IMR-90 (cell line): ENCODE measurements around the gene BEX2. TPM values are rescaled to one million over a fixed set of nuclear protein-coding genes. Genes with fewer than 3 reads are reported as not detected.

Source experiments
- ATAC-seq: fragments of 200-7000 bp; cut with Tn5 transposase; 2 replicates; pipeline ENCODE4 v1.9.1; 2020; ENCODE audit warnings: low read depth, mild to moderate bottlenecking, moderate library complexity
- BruUV-seq: library from RNA; stranded (reverse); fragments of 400-500 nt; replicated peaks from 2 replicates; lab custom pipeline; 2021; lab: Mats Ljungman, UMichigan
- CTCF ChIA-PET: fragments of 300-600 bp; formaldehyde crosslinking; extraction: SDS; loops from one replicate; lab custom pipeline; 2021; ENCODE audit warnings: antibody characterized with exemption; lab: Yijun Ruan, JAX
- POLR2A ChIA-PET: fragments of 300-600 bp; sonication (Branson Sonifier 250); formaldehyde crosslinking; loops from one replicate; lab custom pipeline; 2022; ENCODE audit warnings: antibody characterized with exemption; ENCODE audit not compliant: unreplicated experiment; lab: Charles Lee
- DNase-seq: peaks from one replicate; pipeline ENCODE4 v3.0.0; 2013
- H2AFZ ChIP-seq: replicated peaks from 2 replicates; pipeline ENCODE3; 2013; ENCODE audit warnings: low read length, mild to moderate bottlenecking; ENCODE audit not compliant: poor library complexity
- H2AK5ac ChIP-seq: 2 replicates; pipeline ENCODE4 v1.6.1; 2013; ENCODE audit warnings: low read depth, low read length, inconsistent platforms
- H2AK9ac ChIP-seq: replicated peaks from 2 replicates; pipeline ENCODE3; 2013; ENCODE audit warnings: mild to moderate bottlenecking, low read depth, low read length, moderate library complexity; ENCODE audit not compliant: poor library complexity
- H2BK120ac ChIP-seq: 2 replicates; pipeline ENCODE4 v1.6.1; 2013; ENCODE audit warnings: low read depth, low read length, inconsistent platforms
- H2BK15ac ChIP-seq: 3 replicates; pipeline ENCODE4 v1.6.1; 2013; ENCODE audit warnings: low read depth, low read length, inconsistent platforms
- H2BK20ac ChIP-seq: 2 replicates; pipeline ENCODE4 v1.6.1; 2013; ENCODE audit warnings: low read depth, mild to moderate bottlenecking, inconsistent platforms, low read length, moderate library complexity
- H2BK5ac ChIP-seq: 2 replicates; pipeline ENCODE4 v1.6.1; 2013; ENCODE audit warnings: mild to moderate bottlenecking, low read depth, low read length, inconsistent platforms; ENCODE audit not compliant: poor library complexity, severe bottlenecking
- H3K14ac ChIP-seq: replicated peaks from 2 replicates; pipeline ENCODE4 v1.6.1; 2013; ENCODE audit warnings: low read depth, low read length, inconsistent platforms
- H3K18ac ChIP-seq: 2 replicates; pipeline ENCODE4 v1.6.1; 2013; ENCODE audit warnings: low read depth, low read length, control low read depth
- H3K23ac ChIP-seq: 2 replicates; pipeline ENCODE4 v1.6.1; 2013; ENCODE audit warnings: low read depth, low read length, inconsistent platforms
- H3K27ac ChIP-seq: 2 replicates; pipeline ENCODE4 v1.5.1; 2013; ENCODE audit warnings: mild to moderate bottlenecking, control low read depth, low read length; ENCODE audit not compliant: insufficient read depth
- H3K27me3 ChIP-seq: 2 replicates; pipeline ENCODE4 v1.6.1; 2013; ENCODE audit warnings: low read length; ENCODE audit not compliant: control insufficient read depth, insufficient read depth
- H3K36me3 ChIP-seq: 2 replicates; pipeline ENCODE4 v1.6.1; 2013; ENCODE audit warnings: low read length, mixed read lengths; ENCODE audit not compliant: control insufficient read depth, insufficient read depth
- H3K4ac ChIP-seq: 2 replicates; pipeline ENCODE4 v1.6.1; 2013; ENCODE audit warnings: low read depth, low read length, inconsistent platforms
- H3K4me1 ChIP-seq: 2 replicates; pipeline ENCODE4 v1.6.1; 2013; ENCODE audit warnings: low read length, mixed read lengths; ENCODE audit not compliant: control insufficient read depth, insufficient read depth
- H3K4me2 ChIP-seq: 2 replicates; pipeline ENCODE4 v1.6.1; 2013; ENCODE audit warnings: low read depth, mild to moderate bottlenecking, control low read depth, low read length, moderate library complexity
- H3K4me3 ChIP-seq: 2 replicates; pipeline ENCODE4 v1.5.1; 2013; ENCODE audit warnings: low read depth, mild to moderate bottlenecking, control low read depth, low read length, moderate library complexity; ENCODE audit not compliant: insufficient read depth
- H3K56ac ChIP-seq: 2 replicates; pipeline ENCODE4 v1.6.1; 2013; ENCODE audit warnings: low read length, inconsistent platforms; ENCODE audit not compliant: insufficient read depth; ENCODE audit errors: extremely low read depth
- H3K79me1 ChIP-seq, 2 experiments: 2 replicates each; pipeline ENCODE4 v1.6.1; 2013; ENCODE audit warnings: low read length in 2 of 2, inconsistent platforms in 1 of 2, low read depth in 1 of 2
- H3K9ac ChIP-seq: 2 replicates; pipeline ENCODE4 v1.6.1; 2013; ENCODE audit warnings: low read depth, low read length, control low read depth
- H3K9me1 ChIP-seq: 2 replicates; pipeline ENCODE4 v1.6.1; 2013; ENCODE audit warnings: low read length, inconsistent platforms; ENCODE audit not compliant: insufficient read depth
- H3K9me3 ChIP-seq: 2 replicates; pipeline ENCODE4 v1.6.1; 2013; ENCODE audit warnings: low read length; ENCODE audit not compliant: control insufficient read depth, insufficient read depth
- H4K20me1 ChIP-seq: 2 replicates; pipeline ENCODE4 v1.6.1; 2013; ENCODE audit warnings: low read length, inconsistent platforms; ENCODE audit not compliant: insufficient read depth
- H4K5ac ChIP-seq: 2 replicates; pipeline ENCODE4 v1.6.1; 2013; ENCODE audit warnings: mild to moderate bottlenecking, low read depth, low read length, control low read depth
- H4K8ac ChIP-seq, 2 experiments: 2 replicates each; pipeline ENCODE4 v1.6.1; 2013; ENCODE audit warnings: low read depth in 2 of 2, low read length in 2 of 2, control low read depth in 1 of 2, inconsistent platforms in 1 of 2
- H4K91ac ChIP-seq: 2 replicates; pipeline ENCODE4 v1.6.1; 2013; ENCODE audit warnings: low read depth, low read length, inconsistent platforms; ENCODE audit not compliant: insufficient read depth
- ELK1 ChIP-seq: fragments of 150-350 bp; IDR thresholded peaks from 2 replicates; pipeline ENCODE4 v1.6.1; 2016; ENCODE audit warnings: low read depth, mild to moderate bottlenecking, low read length, moderate library complexity, borderline replicate concordance
- WGBS, 2 experiments: methylation state at CpG; one replicate each; pipeline versions ENCODE4 v1.1.5 to v1.1.7; 2013; ENCODE audit warnings: missing lambda C conversion rate in 2 of 2; ENCODE audit not compliant: insufficient read length in 1 of 2; ENCODE audit errors: extremely low coverage in 2 of 2; 5-methylcytosine and 5-hydroxymethylcytosine counted together
- dilution Hi-C: fragments of 300-500 bp; cut with HindIII; formaldehyde crosslinking; loops from one replicate; pipeline ENCODE4 v1.14.3; 2018; ENCODE audit warnings: low sequenced_read_pairs; ENCODE audit not compliant: unreplicated experiment
- in situ Hi-C: fragments of 300-500 bp; cut with MboI; formaldehyde crosslinking; loops from 3 replicates; pipeline ENCODE4 v1.14.3; 2019; ENCODE audit warnings: low sequenced_read_pairs, inconsistent platforms, mixed read lengths
- intact Hi-C: fragments of 100-400 bp; cut with micrococcal nuclease; formaldehyde crosslinking; loops from 2 replicates; pipeline ENCODE4 v1.10.0; 2022
- polyA plus RNA-seq, 3 experiments: library from polyadenylated mRNA; depleted of rRNA; stranded (reverse); fragments of >200 nt; gene quantifications; 2 replicates each; pipeline ENCODE4 v1.2.3, GENCODE V29; 2012; ENCODE audit warnings: low replicate concordance in 1 of 3
- total RNA-seq: library from RNA; depleted of rRNA; stranded (reverse); fragments of >200 nt; gene quantifications from 2 replicates; pipeline ENCODE4 v1.2.3, GENCODE V29; 2012

BEX2 gene
- total and polyA plus RNA-seq, 2 of the 4 experiments (the other 2 are of a cell fraction) = 0.19 TPM; not detected in 1

GRCh38 chrX:103275947-103276567, 34.7 kb downstream of the BEX2 start:
- ATAC-seq = no peak
- in situ Hi-C loops = no loop called here
- H4K5ac ChIP-seq = no peak overlapping the region

More at GRCh38 chrX:103275947-103276567, 34.7 kb downstream of the BEX2 start:
- H3K9me3 ChIP-seq = no peaks in the 10 kb centered on the region
- no peak overlapping the region for H2AK9ac ChIP-seq
- no peak for TF ChIP-seq ELK1
- no peaks in the 10 kb centered on the region for H3K4me1 ChIP-seq
- H3K79me1 ChIP-seq = no peaks in the 10 kb centered on the region
- no peak overlapping the region for H3K4me3 ChIP-seq
- ChIA-PET CTCF (no interaction called here), POLR2A (no interaction called here)
- no peak for DNase-seq
- no peak overlapping the region for H4K91ac ChIP-seq
- H2AFZ ChIP-seq = no peak overlapping the region
- no peak overlapping the region for H2AK5ac ChIP-seq
- H3K36me3 ChIP-seq = no peaks in the 10 kb centered on the region
- no peak overlapping the region for H3K23ac ChIP-seq
- H2BK5ac ChIP-seq = no peak overlapping the region
- H2BK120ac ChIP-seq = no peak overlapping the region
- no peak overlapping the region for H3K27ac ChIP-seq
- no peak overlapping the region for H2BK15ac ChIP-seq
- no peaks in the 10 kb centered on the region for H3K9me1 ChIP-seq
- no peak overlapping the region for H3K4ac ChIP-seq
- H3K27me3 ChIP-seq = peaks cover 43% of the 10 kb centered on the region
- BruUV-seq = no TSS peak
- no peak overlapping the region for H2BK20ac ChIP-seq
- dilution Hi-C loops = no loop called here
- no peaks in the 10 kb centered on the region for H4K20me1 ChIP-seq
- no peak overlapping the region for H3K56ac ChIP-seq
- H3K4me2 ChIP-seq = no peak overlapping the region
- H3K18ac ChIP-seq = no peak overlapping the region
- WGBS, 2 experiments = no CpG with 5 or more reads among the region's 23 CpGs
- intact Hi-C loops = no loop called here
- H4K8ac ChIP-seq = no peak overlapping the region
- no peak overlapping the region for H3K9ac ChIP-seq
- no peak overlapping the region for H3K14ac ChIP-seq
